GM03348 (cell line): ENCODE data around the gene TRAPPC1.

Experiments
- DNase-seq: peaks from one replicate; pipeline ENCODE4 v3.0.0; 2012; ENCODE audit warnings: low spot score

TRAPPC1 gene

DNA sequence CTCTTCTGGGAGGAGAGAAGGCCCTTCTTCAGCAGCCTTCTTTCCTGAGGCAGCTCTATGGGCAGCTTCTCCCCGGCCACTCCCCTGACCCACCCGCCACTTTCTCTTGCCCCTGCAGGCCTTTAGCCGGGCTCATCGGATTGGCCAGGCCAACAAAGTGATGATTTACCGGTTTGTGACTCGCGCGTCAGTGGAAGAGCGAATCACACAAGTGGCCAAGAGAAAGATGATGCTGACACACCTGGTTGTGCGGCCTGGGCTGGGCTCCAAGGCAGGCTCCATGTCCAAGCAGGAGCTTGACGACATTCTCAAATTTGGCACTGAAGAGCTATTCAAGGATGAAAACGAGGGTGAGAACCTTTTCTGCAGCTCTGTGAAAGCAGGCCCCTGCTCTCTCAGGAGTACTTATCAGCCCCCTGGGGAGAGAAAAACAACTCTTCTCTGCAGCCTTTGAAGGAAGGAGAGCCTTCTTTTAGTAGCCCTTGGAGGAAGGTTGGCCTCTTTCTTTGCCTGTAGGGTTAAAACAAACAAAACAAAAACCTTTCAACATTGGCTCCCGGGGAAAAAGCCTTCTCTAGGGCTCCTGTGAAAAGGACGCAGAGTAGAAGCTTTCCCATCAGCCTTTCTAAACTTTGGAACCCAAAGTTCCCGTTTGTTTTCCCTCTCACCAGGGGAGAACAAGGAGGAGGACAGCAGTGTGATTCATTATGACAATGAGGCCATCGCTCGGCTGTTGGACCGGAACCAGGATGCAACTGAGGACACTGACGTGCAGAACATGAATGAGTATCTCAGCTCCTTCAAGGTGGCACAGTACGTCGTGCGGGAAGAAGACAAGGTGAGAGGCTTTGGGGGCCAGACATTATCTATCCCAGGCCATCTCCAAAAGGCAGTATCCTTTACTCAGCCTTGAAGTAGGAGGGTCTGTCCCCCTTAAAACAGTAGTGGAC is 28.3 kb downstream of the TRAPPC1 start:
- DNase-seq: no peak

- DNase-seq: peak; percentile 62
Measured at GRCh38 chr17:7897773-7898172, 34.0 kb downstream of the TRAPPC1 start.

GRCh38 chr17:7897090-7897489 is 34.7 kb downstream of the TRAPPC1 start:
- no peak for DNase-seq

GRCh38 chr17:7894866-7895265 is 36.9 kb downstream of the TRAPPC1 start:
- no peak for DNase-seq

DNA sequence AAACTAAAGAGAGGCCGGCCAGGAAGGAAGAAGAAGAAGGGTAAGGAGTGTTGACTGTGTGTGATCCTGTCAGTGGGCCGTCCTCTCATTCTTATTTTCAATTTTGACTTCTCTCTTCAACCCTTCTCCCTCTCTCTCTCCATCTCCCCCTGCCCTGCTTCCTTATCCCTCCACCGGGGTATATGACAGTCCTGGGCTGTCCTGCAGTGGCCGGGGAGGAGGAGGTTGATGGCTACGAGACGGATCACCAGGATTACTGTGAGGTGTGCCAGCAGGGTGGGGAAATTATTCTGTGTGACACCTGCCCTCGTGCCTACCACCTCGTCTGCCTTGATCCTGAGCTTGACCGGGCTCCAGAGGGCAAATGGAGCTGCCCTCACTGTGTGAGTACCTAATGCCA is 37.5 kb downstream of the TRAPPC1 start:
- DNase-seq: no peak

DNA sequence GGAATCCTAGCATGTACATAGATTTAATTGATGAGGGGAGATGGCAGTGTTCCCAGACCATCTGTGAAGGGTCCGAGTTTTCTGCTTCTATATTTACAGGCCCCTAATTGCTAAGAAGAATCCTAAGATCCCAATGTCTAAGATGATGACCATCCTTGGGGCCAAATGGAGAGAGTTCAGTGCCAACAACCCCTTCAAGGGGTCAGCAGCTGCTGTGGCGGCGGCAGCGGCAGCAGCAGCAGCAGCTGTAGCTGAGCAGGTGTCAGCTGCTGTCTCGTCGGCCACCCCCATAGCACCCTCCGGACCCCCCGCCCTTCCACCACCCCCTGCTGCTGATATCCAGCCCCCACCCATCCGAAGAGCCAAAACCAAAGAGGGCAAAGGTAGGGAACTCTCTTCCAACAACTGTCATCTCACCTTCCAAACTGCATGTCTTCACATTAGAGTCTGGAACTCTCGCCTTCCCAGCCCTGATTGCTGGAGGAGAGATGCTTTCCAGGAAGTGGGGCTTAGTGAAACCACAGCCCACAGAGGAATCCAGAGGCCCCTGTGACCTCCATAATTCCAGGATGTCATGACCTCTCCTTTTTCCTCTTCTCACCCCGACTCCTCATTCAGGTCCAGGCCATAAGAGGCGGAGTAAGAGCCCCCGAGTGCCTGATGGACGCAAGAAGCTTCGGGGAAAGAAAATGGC is 38.4 kb downstream of the TRAPPC1 start:
- no peak for DNase-seq

DNA sequence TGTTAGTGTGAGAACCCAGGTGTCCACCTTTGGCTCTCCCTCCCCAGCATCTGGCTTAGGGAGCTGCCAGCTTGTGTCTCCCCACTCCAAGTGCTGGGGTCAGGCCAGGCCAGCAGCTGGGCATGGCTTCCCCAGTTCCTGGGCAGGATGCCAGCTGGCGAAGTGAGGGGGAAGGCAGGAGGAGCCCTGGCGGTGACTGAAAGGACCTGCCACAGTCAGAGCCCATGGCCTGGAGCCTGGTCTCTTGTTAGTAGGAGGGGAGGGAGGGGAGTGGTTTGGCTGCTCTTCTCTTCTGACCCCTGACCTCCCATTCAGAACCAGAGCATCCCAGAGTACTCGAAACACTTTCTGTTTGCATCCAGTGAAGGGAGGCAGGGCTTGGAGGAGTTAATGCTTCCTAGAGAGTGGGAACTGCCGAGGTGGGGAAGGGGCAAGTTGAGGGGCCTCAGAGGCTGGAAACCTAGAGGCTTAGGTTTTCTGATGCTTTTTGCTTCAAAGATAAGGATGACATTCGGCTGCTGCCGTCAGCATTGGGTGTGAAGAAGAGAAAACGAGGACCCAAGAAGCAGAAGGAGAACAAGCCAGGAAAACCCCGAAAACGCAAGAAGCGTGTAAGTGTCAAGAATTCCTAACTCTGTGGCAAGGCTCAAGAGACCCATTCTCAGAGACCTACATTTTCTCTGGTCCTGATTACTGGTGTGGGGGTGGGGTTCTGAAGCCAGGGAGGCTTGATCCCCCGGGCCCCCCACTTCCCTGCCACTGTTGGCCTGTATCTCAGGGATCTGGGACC is 42.4 kb downstream of the TRAPPC1 start:
- DNase-seq: peak; percentile 93

- peak; percentile 27 for DNase-seq
Measured at GRCh38 chr17:7888184-7888920, 43.4 kb downstream of the TRAPPC1 start, which contains the start of gene CHD3. Gene CHD3 (plus strand): TSS chr17:7888789. CDS start chr17:7889001, 212 bp downstream.

- DNase-seq: peak; percentile 97
Measured at GRCh38 chr17:7887482-7888183, 44.1 kb downstream of the TRAPPC1 start.

- DNase-seq: no peak
Measured at GRCh38 chr17:7887038-7887481, 44.7 kb downstream of the TRAPPC1 start.

DNA sequence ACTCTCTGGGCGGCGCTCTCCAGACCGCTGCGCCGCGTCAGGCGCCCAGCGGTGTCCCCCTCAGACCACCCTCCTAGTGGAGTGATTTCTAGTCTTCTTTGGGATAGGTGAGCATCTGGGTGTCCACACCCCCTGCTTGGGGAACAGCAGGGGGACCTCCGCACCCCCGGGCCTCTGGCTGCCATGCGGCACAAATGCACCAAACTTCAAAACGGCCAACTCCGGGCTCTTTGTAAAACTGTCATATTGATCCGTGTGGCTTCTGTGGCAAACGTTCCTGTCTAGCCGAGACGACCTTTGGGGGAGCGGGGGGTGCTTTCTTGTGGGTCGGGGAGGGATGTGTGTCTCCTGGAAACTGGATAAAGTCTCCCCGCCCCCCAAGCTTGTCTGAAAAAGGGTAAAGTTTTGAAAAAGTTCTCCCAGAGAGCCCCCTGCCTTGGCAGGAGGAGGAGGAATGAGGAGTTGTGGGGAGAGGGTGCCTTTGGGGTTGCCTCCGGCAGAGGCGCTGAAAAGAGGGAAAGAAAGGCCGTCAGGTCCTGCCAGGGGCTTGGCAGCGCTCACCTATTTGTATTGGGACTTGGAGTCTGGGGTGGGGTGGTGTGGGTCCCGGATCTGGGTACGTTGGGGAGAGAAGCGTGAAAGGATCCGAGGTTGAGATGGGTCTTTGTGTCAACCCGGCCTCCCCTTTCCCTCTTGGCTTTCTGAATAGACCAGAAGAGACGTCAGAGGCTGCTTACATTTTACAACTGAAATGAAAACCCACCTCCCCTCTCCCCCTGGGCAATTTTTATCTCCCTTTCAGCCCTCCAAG is 45.3 kb downstream of the TRAPPC1 start:
- DNase-seq: peak; percentile 50

DNA sequence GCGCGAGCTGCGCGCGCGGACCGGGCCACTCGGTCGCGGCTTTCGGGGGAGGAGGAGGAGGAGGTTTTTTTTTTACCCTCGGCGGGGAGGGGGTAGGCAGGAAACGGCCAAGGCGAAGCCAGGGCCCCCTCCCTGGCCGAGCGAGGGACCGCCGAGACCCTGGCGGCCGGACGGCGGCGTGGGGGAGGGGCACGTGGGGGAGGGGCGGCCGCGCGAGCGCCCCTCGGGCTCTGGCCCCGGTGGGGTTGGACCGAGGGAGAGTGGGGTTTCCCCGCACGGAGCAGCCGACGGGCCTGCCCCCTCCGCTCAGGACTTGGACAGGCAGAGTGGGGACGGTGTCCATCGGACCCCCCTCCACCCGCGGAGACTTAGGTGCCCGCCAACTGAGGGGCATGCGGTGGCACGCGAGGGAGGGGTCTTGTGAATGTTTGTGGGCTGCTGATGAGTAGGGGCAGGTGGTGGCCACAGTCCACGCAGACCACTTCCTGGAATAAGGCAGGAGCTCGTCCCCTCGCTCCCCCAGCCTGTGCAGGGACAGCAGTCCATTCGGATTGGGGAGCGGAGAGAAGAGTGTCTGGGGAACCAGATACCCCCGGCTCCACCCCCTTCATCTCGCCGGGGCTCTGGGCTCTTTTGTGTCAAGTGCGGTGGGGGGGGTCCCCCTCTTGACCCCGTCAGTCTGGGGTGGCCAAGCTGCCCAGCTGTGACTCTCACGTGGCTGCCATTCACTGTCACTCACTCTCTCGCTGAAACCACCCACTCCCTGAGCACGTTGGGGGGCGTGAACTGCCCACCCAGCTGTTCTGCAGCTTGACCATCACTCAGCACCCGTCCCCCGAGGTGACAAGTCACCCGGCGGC is 46.1 kb downstream of the TRAPPC1 start:
- peak; percentile 67 for DNase-seq

DNA sequence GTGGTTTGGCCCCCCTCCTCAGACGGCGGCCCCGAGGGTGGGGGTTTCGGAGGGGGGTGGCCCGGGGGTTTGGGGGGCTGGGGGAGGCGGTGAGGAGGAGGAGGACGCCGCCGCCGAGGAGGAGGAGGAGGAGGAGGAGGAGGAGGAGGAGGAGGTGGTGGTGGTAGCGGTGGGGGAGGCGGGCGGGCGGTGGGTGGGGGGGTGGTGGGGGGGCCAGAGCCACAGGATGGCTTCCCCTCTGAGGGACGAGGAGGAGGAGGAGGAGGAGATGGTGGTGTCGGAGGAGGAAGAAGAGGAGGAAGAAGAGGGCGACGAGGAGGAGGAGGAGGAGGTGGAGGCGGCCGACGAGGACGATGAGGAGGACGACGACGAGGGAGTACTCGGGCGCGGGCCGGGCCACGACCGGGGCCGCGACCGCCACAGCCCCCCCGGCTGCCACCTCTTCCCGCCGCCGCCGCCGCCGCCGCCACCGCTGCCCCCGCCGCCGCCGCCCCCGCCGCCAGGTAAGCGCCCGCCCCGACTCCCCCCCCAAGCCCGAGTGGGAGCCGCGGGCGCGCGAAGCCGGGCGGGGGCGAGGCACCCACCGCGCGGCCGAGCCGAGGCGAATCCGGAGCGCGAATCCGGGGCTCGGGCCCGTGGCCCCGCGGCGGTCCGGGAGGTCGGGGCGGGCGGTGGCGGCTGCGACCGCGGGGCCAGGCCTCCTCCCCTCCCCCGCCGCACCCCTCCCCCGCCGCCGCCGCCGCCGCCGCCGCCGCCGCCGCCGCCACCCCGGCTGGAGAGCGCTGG is 47.0 kb downstream of the TRAPPC1 start:
- DNase-seq: peak; percentile 53

DNA sequence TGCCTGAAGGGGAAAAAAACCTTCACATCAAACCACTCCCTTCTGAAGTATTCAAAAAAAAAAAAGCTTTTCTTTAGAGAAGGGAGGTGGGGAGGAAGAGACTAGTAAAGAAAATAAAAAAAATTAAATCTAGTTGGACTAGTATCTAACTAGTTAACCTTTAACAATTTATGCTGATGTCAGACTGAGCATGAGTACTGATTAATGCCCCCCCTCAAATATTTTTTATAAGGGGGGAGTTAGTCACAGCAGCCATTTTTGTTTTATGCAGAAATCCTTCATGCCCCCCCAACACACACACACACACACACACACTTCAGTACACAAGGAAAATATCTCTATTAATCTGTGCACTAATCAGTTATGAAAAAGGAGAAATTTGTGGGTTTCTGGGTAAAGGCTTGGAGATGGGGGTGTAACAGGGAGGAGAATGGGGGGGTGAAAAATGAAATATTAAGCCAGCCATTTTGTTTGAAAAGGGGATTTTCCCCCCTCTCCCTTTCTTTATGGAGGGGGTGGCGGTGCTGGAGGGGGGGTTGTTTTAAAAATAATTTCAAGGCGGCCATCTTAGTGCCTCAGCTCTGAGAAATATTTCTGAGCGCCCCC is 47.9 kb downstream of the TRAPPC1 start:
- peak; percentile 51 for DNase-seq

DNA sequence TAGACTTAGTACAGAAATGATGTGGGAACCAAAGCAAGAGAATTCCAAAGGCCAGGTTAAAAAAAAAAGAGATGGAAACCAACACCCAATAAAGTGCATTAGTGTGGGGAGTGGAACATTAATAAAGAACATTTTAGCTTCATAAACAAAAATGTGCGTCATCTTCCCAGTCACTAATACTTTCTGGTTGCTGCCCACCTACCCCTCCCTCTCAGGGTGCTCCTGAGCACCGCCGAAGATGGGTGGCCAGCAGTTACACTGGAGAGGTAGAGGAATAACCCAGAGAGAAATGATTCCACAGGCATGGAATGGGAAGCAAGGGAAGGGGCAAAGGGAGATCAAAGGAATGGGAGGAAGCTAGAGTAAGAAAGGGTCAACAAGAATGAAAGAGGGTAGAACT is 49.1 kb downstream of the TRAPPC1 start:
- no peak for DNase-seq

GRCh38 chr17:7882068-7882467 is 49.7 kb downstream of the TRAPPC1 start:
- no peak for DNase-seq

DNA sequence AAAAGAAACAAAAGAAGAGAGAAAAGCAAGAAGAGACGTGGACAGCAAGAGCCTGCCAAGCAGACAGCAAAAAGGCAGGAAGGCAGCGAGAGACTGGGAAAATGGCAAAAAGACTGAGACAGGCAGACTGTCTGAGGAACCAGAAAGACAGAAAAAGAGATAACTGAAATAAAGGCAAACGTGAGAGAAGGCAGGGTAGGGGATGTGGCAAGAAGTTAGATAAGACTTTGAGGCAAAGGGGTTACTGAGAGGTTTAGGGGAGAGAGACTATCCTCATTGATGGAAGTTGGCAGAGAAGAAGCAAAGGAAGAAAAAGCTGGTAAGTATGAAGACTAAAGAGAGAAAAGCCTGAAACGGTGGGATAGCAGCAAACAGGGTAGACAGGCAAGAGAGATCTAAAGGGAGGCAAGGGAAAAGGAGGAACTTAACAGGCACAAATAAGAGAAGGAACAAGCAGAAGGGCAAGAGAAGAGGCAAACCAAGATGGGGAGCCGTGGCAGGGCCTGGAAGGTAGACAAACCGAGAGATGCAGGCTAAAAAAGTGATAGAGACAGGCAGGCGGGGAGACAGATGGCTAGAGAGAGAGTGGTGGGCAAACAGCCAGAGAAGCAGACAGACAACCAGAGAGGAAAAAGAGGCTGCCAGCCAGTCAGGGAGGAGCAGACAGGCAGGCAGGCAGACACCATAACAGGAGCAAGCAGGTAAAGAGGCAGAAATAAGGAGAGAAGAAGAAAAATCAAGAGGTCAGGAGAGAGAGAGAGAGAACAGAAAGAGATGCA is 50.3 kb downstream of the TRAPPC1 start:
- no peak for DNase-seq
